HT1080 (cell line): ENCODE data around the gene BLCAP. TPM values are rescaled to one million over a fixed set of nuclear protein-coding genes. Genes with fewer than 3 reads are reported as not detected.
A peak's percentile ranks its signal among the peaks of the same experiment; 100 is the strongest.
"Not testable (repeated sequence)": the region's sequence is repeated elsewhere in the genome, so short reads cannot be mapped to it uniquely, and the experiment has no call there.

Experiments used
- DNase-seq: peaks from one replicate; pipeline ENCODE4 v3.0.0-alpha.2; 2015; ENCODE audit warnings: low read depth
- polyA plus RNA-seq, 2 experiments: library from polyadenylated mRNA; depleted of rRNA; stranded (reverse); fragments of >200 nt; gene quantifications; 2 replicates each; pipeline ENCODE4 v1.2.3, GENCODE V29; 2015
- total RNA-seq: library from RNA; depleted of rRNA; stranded (reverse); fragments of >200 nt; shearing (Covaris generic); gene quantifications from 2 replicates; pipeline ENCODE4 v1.2.3, GENCODE V29; 2014; rRNA removed

BLCAP gene
- total RNA-seq: 37.1 and 44.9 TPM in 2 replicates
- polyA plus RNA-seq (2015; cell fraction: cytosol; rRNA removed): 46.7 and 48.5 TPM in 2 replicates
- 35.1 and 41.6 TPM in 2 replicates for polyA plus RNA-seq (2015; cell fraction: nucleus; rRNA removed)

- DNase-seq: peak; percentile 79
Measured at GRCh38 chr20:37527638-37528445, at the start of gene BLCAP. Gene BLCAP, minus strand, starts transcription at chr20:37527876. Its CDS starts 8,702 bp downstream, at chr20:37519174.

DNA sequence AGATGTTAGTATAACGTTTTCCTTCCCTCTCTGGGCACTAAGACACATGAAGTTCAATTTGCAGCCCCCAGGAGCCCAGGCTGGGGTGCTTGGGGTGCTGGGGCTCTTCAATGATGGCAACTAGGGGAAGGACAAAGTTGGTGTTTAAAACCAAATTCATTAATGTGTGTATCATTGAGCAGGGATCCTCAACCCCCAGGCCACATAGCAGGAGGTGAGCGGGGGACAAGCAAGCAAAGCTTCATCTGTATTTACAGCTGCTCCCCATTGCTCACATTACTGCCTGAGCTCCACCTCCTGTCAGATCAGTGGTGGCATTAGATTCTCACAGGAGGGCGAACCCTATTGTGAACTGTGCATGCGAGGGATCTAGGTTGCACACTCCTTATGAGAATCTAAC lies 49.8 kb upstream of the BLCAP start:
- DNase-seq: not testable (repeated sequence)

GRCh38 chr20:37576911-37577310 lies 49.2 kb upstream of the BLCAP start:
- no peak for DNase-seq

DNA sequence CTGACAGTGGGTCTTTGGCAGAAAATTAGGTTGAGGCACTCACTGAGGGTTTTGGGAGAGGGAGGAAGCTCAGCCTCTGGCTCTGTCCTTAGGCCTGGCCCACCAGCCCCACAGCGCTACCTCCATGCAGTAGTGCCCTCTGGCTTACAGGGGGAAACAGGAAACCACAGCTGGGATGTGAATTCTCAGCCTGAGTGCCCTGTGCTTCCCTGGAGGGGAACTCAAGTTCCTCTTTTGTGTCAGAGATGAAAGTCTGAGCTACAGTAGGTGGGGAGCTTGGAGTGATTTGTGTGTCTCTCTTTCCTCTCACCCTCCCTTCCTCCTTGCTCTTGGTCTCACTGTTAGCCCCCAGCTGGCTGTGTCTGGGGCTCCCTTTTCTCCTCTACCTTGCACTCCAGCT lies 48.2 kb upstream of the BLCAP start:
- no peak for DNase-seq

DNA sequence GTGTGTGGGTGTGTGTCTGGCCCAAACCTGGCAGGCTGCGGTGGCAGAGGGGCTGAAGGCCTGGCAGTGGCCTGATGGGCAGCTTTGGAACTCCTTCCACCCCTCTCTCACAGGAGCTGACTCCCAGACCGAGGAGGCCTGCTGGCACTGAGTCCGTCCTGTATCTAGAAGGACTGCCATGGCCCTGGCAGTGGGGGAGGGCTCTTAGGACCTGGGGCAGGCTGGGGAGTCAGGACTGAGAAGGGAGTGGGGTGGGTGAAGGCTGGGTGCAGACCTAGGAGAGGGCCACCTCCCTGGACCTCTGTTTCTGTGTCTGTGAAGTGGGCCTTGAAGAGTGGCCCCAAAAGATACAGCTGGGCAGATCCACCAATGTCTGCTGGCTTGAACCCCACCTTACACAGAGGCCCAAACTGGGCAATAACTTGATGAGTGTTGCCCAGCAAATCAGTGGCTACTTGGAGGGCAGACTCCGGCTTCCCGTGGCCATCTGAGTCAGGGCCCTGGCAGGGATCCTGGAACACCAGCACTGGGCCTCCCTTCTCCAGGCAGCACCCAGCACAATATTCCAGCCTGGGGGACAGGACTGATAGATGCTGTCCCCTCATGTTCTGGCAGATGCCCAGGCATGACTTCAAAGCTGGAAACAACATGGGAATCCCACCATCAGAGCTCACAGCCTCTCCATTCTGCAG lies 46.7 kb upstream of the BLCAP start:
- no peak for DNase-seq

DNA sequence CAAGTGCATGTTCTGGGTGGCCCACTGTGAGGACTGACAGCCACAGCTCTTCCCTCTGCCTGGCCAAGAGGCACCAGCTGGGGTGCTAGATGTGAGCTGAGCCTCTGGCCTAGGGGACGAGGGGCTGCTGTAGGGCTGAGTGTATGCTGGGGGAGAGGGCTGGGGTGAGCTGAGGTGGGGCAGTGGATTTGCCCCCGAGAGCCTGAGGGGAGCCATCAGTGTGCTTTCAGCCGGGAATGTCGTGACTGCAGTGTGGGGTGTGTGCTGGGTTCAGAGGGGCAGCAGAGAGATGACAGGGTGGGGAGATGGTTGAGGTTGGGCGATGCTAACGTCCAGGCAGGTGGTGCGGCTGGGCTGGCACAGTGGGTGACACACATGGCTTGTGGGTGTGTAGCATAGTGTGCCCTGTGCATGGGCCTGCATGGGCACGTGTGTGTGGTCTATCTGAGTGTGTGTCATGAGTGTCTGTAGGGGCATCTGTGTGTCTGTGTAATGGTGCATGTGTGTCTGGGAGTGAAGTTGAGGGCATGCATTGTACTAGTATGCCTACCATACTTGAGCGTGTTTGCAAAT lies 46.0 kb upstream of the BLCAP start:
- DNase-seq: no peak

GRCh38 chr20:37571033-37571432 lies 43.4 kb upstream of the BLCAP start:
- no peak for DNase-seq

- DNase-seq: no peak
Measured at GRCh38 chr20:37570419-37570818, 42.7 kb upstream of the BLCAP start.

DNA sequence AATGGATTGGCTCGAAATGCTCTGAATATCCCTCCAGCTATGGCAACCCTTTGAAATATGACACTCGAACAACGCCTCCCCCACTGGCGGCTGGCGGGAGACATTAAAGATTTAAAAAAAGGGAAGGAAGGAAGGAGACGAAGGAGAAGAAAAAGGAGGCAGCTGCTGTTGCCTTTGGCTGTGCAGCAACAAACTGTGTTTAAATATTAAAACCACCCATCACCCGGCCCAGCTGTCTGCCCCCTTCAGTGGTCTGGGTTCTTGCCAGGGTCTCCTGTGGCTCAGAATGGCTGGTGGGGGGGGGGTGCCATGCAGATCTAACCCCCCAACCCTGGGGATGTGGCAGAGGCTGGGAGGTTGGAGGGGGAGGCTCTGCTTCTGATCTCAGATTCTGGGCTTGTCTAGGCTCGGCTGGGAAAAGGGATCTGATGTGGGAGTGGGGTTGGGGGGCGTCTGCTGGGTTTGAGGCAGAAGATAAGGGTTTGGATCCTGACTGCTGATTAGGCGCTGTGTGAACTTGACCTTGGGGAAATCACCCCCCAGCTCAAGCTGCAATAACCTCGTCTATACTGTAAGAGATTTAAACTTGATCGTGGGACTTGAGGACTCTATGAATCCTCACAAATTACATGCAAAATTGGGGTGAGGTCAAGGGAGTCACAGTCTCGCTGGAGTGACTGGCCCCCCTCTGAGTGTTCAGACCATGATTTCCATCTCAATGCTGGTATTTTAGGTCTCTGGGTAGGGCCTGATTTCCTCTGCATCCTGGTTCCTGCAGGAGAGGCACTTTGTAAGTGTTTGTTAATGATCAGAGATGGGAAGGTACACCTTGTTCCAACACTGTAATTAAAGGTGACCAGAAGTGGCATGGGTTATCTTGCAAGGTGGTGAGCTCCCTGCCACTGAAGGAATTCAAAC lies 40.3 kb upstream of the BLCAP start:
- no peak for DNase-seq

GRCh38 chr20:37567331-37567665 lies 39.6 kb upstream of the BLCAP start:
- DNase-seq: no peak

DNA sequence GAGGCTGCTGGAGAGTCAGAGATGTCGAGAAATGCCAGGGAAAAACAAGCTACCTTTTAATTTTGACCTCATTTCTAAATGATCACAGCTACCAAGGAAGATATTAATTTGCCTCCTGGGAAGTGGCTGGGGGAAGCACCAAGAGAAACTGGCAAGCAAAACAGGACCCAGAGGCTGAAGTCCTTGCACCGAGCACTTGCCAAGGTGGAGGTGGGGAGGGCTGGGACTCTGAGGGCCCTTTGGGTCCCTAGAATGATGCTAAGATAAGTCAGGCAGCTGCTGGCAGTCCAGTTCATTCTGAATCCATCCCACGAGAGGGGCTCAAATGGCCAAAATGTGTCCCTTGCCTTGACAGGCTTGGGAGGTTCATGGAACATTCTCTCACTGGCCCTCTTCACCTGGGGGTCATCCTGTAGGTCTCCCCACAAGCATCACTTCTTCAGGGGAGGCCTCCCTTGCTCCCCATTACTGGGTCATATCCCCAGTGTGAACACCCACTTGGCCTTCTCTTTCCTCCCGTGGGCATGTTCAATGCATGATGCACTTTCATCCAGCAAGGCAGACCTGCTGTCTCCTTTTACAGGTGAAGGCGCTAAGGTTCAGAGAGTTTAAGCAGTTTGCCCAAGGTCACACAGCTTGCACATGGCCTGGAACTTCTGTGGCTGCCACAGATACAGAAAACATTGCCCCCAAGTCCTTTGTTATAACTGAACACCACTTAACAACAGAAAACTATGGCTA lies 39.1 kb upstream of the BLCAP start:
- DNase-seq: no peak

DNA sequence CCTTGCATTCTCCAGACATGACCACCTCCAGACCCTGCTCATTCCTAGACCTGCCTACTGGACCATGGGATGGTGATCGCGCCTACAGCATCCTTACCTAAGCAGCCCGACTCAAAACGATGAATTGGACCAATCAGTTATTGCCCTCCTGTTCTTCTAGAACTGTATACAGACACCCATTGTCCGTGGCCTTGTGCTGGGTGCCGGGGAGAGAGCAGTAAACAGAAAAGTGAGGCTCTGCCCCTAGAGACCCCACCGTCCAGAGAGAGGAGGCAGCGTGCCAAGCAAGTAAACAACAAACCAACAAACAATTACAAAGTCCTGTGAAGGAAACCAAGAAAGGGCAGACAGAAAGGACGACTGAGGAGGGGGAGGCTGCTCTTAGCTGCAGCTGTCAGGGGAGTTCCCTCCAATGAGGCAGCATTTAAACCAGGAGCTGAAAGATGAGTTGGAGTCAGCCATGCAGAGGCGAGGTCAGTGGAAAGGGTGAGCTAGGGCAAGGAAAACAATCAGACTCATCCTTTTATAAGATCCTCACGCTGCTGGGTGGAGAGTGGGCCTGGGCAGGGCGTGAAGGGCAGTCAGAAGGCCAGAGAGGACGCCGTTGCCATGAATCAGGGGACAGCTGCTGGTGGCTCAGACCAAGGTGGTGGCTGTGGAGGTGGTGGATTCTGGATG lies 37.6 kb upstream of the BLCAP start:
- no peak for DNase-seq

GRCh38 chr20:37564388-37565133 lies 36.9 kb upstream of the BLCAP start:
- peak; percentile 34 for DNase-seq

GRCh38 chr20:37564016-37564387 lies 36.3 kb upstream of the BLCAP start:
- DNase-seq: no peak

DNA sequence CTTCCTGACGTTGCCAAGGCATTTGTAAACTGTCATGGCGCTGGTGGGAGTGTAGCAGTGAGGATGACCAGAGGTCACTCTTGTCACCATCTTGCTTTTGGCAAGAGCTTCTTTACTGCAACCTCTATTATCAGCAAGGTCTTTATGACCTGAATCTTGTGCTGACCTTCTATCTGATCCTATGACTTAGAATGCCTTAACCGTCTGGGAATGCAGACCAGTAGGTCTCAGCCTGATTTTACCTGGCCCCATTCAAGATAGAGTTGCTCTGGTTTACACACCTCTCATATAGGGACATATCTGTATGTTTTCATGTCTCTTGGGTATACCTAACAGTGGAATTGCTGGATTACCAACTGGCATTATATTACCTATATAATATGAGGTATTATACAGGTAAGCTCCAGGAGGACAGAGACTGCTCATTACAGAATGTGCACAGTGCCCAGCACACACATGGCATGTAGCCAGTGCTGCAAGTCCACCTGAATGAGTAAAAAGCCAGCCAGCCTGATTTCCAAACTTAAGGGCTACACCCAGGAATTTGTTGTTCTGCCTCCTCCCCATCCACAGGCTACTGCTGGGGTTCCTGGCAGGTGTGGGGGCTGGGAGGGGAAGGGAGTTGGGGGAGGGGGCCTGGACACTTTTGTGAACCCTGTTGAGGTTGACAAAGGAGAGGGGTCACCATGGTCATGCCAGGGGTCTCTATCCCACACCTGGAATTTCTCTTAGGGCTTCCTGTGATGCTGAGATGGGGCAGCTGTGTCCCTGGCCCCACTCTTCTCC lies 35.2 kb upstream of the BLCAP start:
- no peak for DNase-seq

GRCh38 chr20:37560629-37561028 lies 33.0 kb upstream of the BLCAP start:
- no peak for DNase-seq

DNA sequence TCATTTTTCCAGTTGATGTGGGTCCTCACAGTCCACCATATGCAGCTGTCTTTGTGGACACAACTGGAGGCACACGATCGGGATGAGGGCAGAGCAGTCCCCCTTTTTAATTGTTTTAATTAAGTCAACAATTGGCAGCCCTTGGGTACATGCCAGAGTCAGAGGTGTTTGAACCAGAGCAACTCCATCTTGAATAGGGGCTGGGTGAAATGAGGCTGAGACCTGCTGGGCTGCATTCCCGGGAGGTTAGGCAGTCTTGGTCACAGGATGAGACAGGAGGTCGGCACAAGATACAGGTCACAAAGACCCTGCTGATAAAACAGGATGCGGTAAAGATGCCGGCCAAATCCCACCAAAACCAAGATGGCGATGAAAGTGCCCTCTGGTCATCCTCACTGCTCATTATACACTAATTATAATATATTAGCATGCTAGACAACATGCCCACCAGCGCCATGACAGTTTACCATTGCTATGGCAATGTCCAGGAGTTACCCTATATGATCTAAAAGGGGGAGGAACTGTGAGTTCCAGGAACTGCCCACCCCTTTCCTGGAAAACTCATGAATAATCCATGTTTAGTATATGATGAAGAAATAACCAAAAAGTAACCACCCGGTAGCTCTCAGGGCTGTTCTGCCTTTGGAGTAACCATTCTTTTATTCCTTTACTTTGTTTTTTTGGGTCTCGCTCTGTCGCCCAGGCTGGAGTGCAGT lies 31.8 kb upstream of the BLCAP start:
- DNase-seq: no peak

GRCh38 chr20:37558779-37559178 lies 31.1 kb upstream of the BLCAP start:
- DNase-seq: no peak
